ENCODE measurements around the gene KLHL22. TPM values are rescaled to one million over a fixed set of nuclear protein-coding genes. Genes with fewer than 3 reads are reported as not detected.
A peak's percentile ranks its signal among the peaks of the same experiment; 100 is the strongest.

KLHL22 gene
- total and polyA plus RNA-seq, 2 of the 4 experiments (the other 2 are of a cell fraction) = 27.1 to 30.1 TPM

DNA sequence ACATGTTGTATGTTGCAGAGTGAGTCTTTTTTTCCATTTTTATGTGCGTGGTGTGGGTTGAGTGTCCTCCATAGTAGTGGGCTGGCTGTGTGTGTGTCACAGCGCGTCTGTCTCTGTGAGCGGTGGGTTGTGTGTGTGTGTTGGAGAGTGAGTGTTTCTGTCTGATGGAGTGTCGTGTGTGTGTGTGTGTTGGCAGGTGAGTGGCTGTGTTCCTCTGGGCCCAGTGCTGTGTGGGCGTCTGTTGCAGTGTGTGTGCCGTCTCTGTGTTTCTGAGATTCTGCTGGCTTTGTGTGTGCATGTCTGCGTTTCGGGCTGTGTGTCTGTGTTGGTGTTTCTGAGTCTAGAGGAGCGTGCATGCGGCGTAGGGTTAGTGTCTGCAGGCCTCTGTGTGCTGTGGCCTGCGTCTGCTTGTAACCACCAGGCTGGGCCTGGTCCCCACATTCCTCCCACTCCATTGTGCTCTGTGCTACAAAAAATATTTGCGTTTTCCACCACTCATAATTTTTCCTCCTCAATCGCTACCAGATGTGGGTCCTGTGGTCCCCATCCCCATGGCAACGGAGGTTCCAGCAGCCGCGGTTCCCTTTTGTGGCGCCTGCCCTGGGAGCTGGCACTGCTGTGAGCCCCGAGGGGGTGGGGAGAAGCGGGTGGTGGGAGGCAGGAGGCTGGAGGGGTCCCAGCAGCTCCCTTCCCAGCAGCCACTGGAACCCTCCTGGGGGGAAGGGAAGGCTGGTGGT lies 73.2 kb downstream of the KLHL22 start (continued):
- TF ChIP-seq SMC3 (IDR thresholded peaks at IDR 0.05; ENCODE audit: low read depth, low read length) = no peak

- H4K20me1 ChIP-seq (ENCODE audit: insufficient read depth, low read length) = peaks cover 26% of the 10 kb centered on the region
- no peak overlapping the region for H4K5ac ChIP-seq (ENCODE audit: low read depth, low read length)
- dilution Hi-C loops (cut with HindIII; ENCODE audit: low sequenced_read_pairs, unreplicated experiment) (no loop called here), in situ Hi-C loops (cut with MboI; ENCODE audit: low sequenced_read_pairs) (no loop called here), intact Hi-C loops (cut with micrococcal nuclease) (no loop called here)
- no peak overlapping the region for H2BK120ac ChIP-seq (ENCODE audit: low read depth, low read length)
- H3K23ac ChIP-seq (ENCODE audit: low read depth, low read length) = no peak overlapping the region
- no TSS peak for BruUV-seq (replicated peaks)
- WGBS, 2 experiments (ENCODE audit: extremely low coverage in 2 of 2, insufficient read length in 1 of 2) = no CpG with 5 or more reads among the region's 7 CpGs
- H3K27ac ChIP-seq (ENCODE audit: insufficient read depth, low read length) = no peak overlapping the region
- no peak overlapping the region for H3K4ac ChIP-seq (ENCODE audit: low read depth, low read length)
- ATAC-seq (ENCODE audit: low read depth) (no peak), DNase-seq (no peak)
- H2AK9ac ChIP-seq (replicated peaks; ENCODE audit: low read depth, low read length, poor library complexity) = peak overlapping the region; percentile 23
- H3K27me3 ChIP-seq (ENCODE audit: control insufficient read depth, insufficient read depth, low read length) = no peaks in the 10 kb centered on the region
- no peak overlapping the region for H3K4me2 ChIP-seq (ENCODE audit: low read depth, low read length)
- CTCF ChIA-PET = no interaction called here
- no peaks in the 10 kb centered on the region; the same call in 1 of the 2 replicates for H3K9me1 ChIP-seq (ENCODE audit: insufficient read depth, low read length)
- peak overlapping the region; percentile 1; the same call in 1 of the 2 replicates for H2AK5ac ChIP-seq (ENCODE audit: low read depth, low read length)
- H4K8ac ChIP-seq (ENCODE audit: low read depth in 2 of 2, low read length in 2 of 2) = no peak overlapping the region
- peaks cover 19% of the 10 kb centered on the region for H3K36me3 ChIP-seq (ENCODE audit: control insufficient read depth, insufficient read depth, low read length)
- H4K91ac ChIP-seq (ENCODE audit: insufficient read depth, low read depth, low read length) = no peak overlapping the region
- no peak overlapping the region; the same call in 1 of the 2 replicates for H3K14ac ChIP-seq (replicated peaks; ENCODE audit: low read depth, low read length)
- no peak overlapping the region for H3K4me3 ChIP-seq (ENCODE audit: insufficient read depth, low read depth, low read length)
- H3K18ac ChIP-seq (ENCODE audit: low read depth, low read length) = no peak overlapping the region
- no peaks in the 10 kb centered on the region for H3K9me3 ChIP-seq (ENCODE audit: control insufficient read depth, insufficient read depth, low read length)
- H2BK15ac ChIP-seq (ENCODE audit: low read depth, low read length) = no peak overlapping the region
- POLR2A ChIA-PET (ENCODE audit: unreplicated experiment) = interaction anchor here (0.6 kb wide), 1 partner anchor 171 kb away, joined by 3 read pairs; no protein-coding TSS in a partner anchor
- no peak overlapping the region for H2AFZ ChIP-seq (replicated peaks; ENCODE audit: low read length, poor library complexity)
- no peak overlapping the region for H2BK20ac ChIP-seq (ENCODE audit: low read depth, low read length)
- H3K56ac ChIP-seq (ENCODE audit: extremely low read depth, insufficient read depth, low read length) = no peak overlapping the region
- peaks cover 13% of the 10 kb centered on the region; the same call in 1 of the 2 replicates for H3K4me1 ChIP-seq (ENCODE audit: control insufficient read depth, insufficient read depth, low read length)
- H3K9ac ChIP-seq (ENCODE audit: low read depth, low read length) = no peak overlapping the region
- no peak overlapping the region for H2BK5ac ChIP-seq (ENCODE audit: low read depth, low read length, poor library complexity, severe bottlenecking)
- H3K79me1 ChIP-seq (ENCODE audit: low read depth in 1 of 2, low read length in 2 of 2) = no peaks in the 10 kb centered on the region
- no peak for TF ChIP-seq RFX5 (IDR thresholded peaks at IDR 0.05; ENCODE audit: low read depth, low read length)
- no peak for TF ChIP-seq CHD1 (IDR thresholded peaks at IDR 0.05; ENCODE audit: low read depth, low read length)
- no peak for TF ChIP-seq MAZ (IDR thresholded peaks at IDR 0.05; ENCODE audit: borderline replicate concordance, low read depth, low read length)
- no peak for TF ChIP-seq POLR2A (IDR thresholded peaks at IDR 0.05; ENCODE audit: low read depth, low read length)
- TF ChIP-seq CEBPB (IDR thresholded peaks at IDR 0.05; ENCODE audit: low read depth, low read length) = no peak
- TF ChIP-seq FOS (IDR thresholded peaks at IDR 0.05; ENCODE audit: low read depth, low read length) = no peak
- no peak for TF ChIP-seq USF2 (IDR thresholded peaks at IDR 0.05; ENCODE audit: low read depth, low read length)
- no peak for TF ChIP-seq MXI1 (IDR thresholded peaks at IDR 0.05; ENCODE audit: borderline replicate concordance, low read depth, low read length)
- TF ChIP-seq, protein P1, sequence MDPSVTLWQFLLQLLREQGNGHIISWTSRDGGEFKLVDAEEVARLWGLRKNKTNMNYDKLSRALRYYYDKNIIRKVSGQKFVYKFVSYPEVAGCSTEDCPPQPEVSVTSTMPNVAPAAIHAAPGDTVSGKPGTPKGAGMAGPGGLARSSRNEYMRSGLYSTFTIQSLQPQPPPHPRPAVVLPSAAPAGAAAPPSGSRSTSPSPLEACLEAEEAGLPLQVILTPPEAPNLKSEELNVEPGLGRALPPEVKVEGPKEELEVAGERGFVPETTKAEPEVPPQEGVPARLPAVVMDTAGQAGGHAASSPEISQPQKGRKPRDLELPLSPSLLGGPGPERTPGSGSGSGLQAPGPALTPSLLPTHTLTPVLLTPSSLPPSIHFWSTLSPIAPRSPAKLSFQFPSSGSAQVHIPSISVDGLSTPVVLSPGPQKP (IDR thresholded peaks at IDR 0.05; ENCODE audit: borderline replicate concordance, low read depth, low read length) = no peak
- TF ChIP-seq MAFK (IDR thresholded peaks at IDR 0.05; ENCODE audit: low read depth, low read length) = no peak
- no peak for TF ChIP-seq SMC3 (IDR thresholded peaks at IDR 0.05; ENCODE audit: low read depth, low read length)
- TF ChIP-seq RAD21 (IDR thresholded peaks at IDR 0.05; ENCODE audit: low read length) = no peak
- TF ChIP-seq NFE2L2 (IDR thresholded peaks at IDR 0.05; ENCODE audit: low read depth, low read length) = no peak
- TF ChIP-seq RCOR1 (IDR thresholded peaks at IDR 0.05; ENCODE audit: insufficient replicate concordance, low read length) = no peak
- TF ChIP-seq BHLHE40 (IDR thresholded peaks at IDR 0.05; ENCODE audit: low read depth, low read length) = no peak
These were observed 74.1 kb downstream of the KLHL22 start for GRCh38 chr22:20421507-20421874.

Measured in IMR-90 (cell line).